H9 (cell line): ENCODE results near the gene TWSG1. TPM values are rescaled to one million over a fixed set of nuclear protein-coding genes. Genes with fewer than 3 reads are reported as not detected.

Experiments used
- DNase-seq: peaks from one replicate; pipeline ENCODE4 v3.0.0-alpha.2; 2017
- H2AFZ ChIP-seq: one replicate; pipeline ENCODE4 v1.6.1; 2013; ENCODE audit warnings: mild to moderate bottlenecking, low read length, control low read depth, moderate library complexity
- H2AK5ac ChIP-seq: 2 replicates; pipeline ENCODE4 v1.6.1; 2013; ENCODE audit warnings: low read length, control low read depth, mixed read lengths; ENCODE audit not compliant: insufficient read length
- H2BK120ac ChIP-seq: one replicate; pipeline ENCODE4 v1.6.1; 2013; ENCODE audit warnings: low read depth, mild to moderate bottlenecking, low read length, control low read depth, inconsistent platforms; ENCODE audit not compliant: poor library complexity, severe bottlenecking
- H2BK12ac ChIP-seq: 2 replicates; pipeline ENCODE4 v1.6.1; 2013; ENCODE audit warnings: low read length, control low read depth, mixed read lengths, low read depth; ENCODE audit not compliant: insufficient read length
- H2BK15ac ChIP-seq: 2 replicates; pipeline ENCODE4 v1.6.1; 2013; ENCODE audit warnings: low read depth, low read length, control low read depth
- H2BK20ac ChIP-seq: one replicate; pipeline ENCODE4 v1.6.1; 2013; ENCODE audit warnings: low read depth, mild to moderate bottlenecking, low read length, control low read depth, inconsistent platforms; ENCODE audit not compliant: poor library complexity, severe bottlenecking
- H2BK5ac ChIP-seq: 2 replicates; pipeline ENCODE4 v1.6.1; 2013; ENCODE audit warnings: low read length, control low read depth, mixed read lengths; ENCODE audit not compliant: insufficient read length
- H3K14ac ChIP-seq: 2 replicates; pipeline ENCODE4 v1.6.1; 2013; ENCODE audit warnings: low read length, control low read depth; ENCODE audit not compliant: insufficient read depth
- H3K18ac ChIP-seq: 2 replicates; pipeline ENCODE4 v1.6.1; 2013; ENCODE audit warnings: low read depth, mild to moderate bottlenecking, mixed read lengths, low read length, control low read depth; ENCODE audit not compliant: insufficient read length
- H3K23ac ChIP-seq: 2 replicates; pipeline ENCODE4 v1.6.1; 2013; ENCODE audit warnings: low read length, control low read depth, mixed read lengths, low read depth; ENCODE audit not compliant: insufficient read length
- H3K23me2 ChIP-seq: 2 replicates; pipeline ENCODE4 v1.6.1; 2013; ENCODE audit warnings: low read depth, mild to moderate bottlenecking, mixed read lengths, low read length, control low read depth; ENCODE audit not compliant: insufficient read length, poor library complexity, severe bottlenecking
- H3K27ac ChIP-seq: 2 replicates; pipeline ENCODE4 v1.5.1; 2013; ENCODE audit warnings: low read length, control low read depth, mixed read lengths, low read depth; ENCODE audit not compliant: insufficient read length
- H3K27me3 ChIP-seq: 2 replicates; pipeline ENCODE4 v1.6.1; 2013; ENCODE audit warnings: low read length, control low read depth, inconsistent platforms; ENCODE audit not compliant: insufficient read depth
- H3K4ac ChIP-seq: 2 replicates; pipeline ENCODE4 v1.6.1; 2013; ENCODE audit warnings: low read depth, mild to moderate bottlenecking, control low read depth, inconsistent platforms, low read length, moderate library complexity
- H3K4me1 ChIP-seq: 2 replicates; pipeline ENCODE4 v1.6.1; 2013; ENCODE audit warnings: low read length, control low read depth, inconsistent platforms; ENCODE audit not compliant: insufficient read depth
- H3K4me2 ChIP-seq: 2 replicates; pipeline ENCODE4 v1.6.1; 2013; ENCODE audit warnings: low read length, control low read depth, mixed read lengths; ENCODE audit not compliant: insufficient read length, insufficient read depth
- H3K56ac ChIP-seq: 2 replicates; pipeline ENCODE4 v1.6.1; 2013; ENCODE audit warnings: low read depth, mild to moderate bottlenecking, mixed read lengths, low read length, control low read depth; ENCODE audit not compliant: insufficient read length
- H3K79me1 ChIP-seq: 2 replicates; pipeline ENCODE4 v1.6.1; 2013; ENCODE audit warnings: low read depth, mild to moderate bottlenecking, moderate library complexity, low read length, control low read depth, inconsistent platforms; ENCODE audit not compliant: insufficient read depth, poor library complexity, severe bottlenecking
- H3K79me2 ChIP-seq: 2 replicates; pipeline ENCODE4 v1.6.1; 2013; ENCODE audit warnings: low read length, control low read depth, inconsistent platforms; ENCODE audit not compliant: insufficient read depth
- H3K9ac ChIP-seq: 2 replicates; pipeline ENCODE4 v1.6.1; 2013; ENCODE audit warnings: low read length, control low read depth, mixed read lengths; ENCODE audit not compliant: insufficient read length; ENCODE audit errors: extremely low read depth
- H3K9me3 ChIP-seq: one replicate; pipeline ENCODE4 v1.6.1; 2013; ENCODE audit warnings: low read depth, low read length, inconsistent platforms; ENCODE audit not compliant: control insufficient read depth
- H3T11ph ChIP-seq: one replicate; pipeline ENCODE4 v1.6.1; 2013; ENCODE audit warnings: mild to moderate bottlenecking, low read length, control low read depth, inconsistent platforms
- H4K20me1 ChIP-seq: one replicate; pipeline ENCODE4 v1.6.1; 2013; ENCODE audit not compliant: control insufficient read depth, insufficient read length, insufficient read depth
- H4K5ac ChIP-seq: 2 replicates; pipeline ENCODE4 v1.6.1; 2013; ENCODE audit warnings: low read depth, mild to moderate bottlenecking, mixed read lengths, low read length, control low read depth; ENCODE audit not compliant: insufficient read length
- H4K8ac ChIP-seq: replicated peaks from 2 replicates; pipeline ENCODE4 v1.6.1; 2013; ENCODE audit warnings: low read length, control low read depth, mixed read lengths, low read depth; ENCODE audit not compliant: insufficient read length
- H4K91ac ChIP-seq: 2 replicates; pipeline ENCODE4 v1.6.1; 2013; ENCODE audit warnings: low read depth, mild to moderate bottlenecking, moderate library complexity, mixed read lengths, low read length, control low read depth; ENCODE audit not compliant: insufficient read length
- H3K27ac Mint-ChIP-seq, 3 experiments: 2 replicates in 2 of 3; 3 replicates in 1 of 3; pipeline ENCODE4 v1.8.0; 2020 to 2021; ENCODE audit warnings: mixed read lengths in 3 of 3, mild to moderate bottlenecking in 1 of 3, moderate library complexity in 1 of 3
- H3K27me3 Mint-ChIP-seq: 2 replicates; pipeline ENCODE4 v1.8.0; 2021; ENCODE audit warnings: low read depth, mild to moderate bottlenecking, moderate library complexity, mixed read lengths
- H3K36me3 Mint-ChIP-seq, 3 experiments: 2 replicates in 2 of 3; 3 replicates in 1 of 3; pipeline ENCODE4 v1.8.0; 2020 to 2021; ENCODE audit warnings: low read depth in 3 of 3, mixed read lengths in 3 of 3; ENCODE audit not compliant: insufficient read depth in 1 of 3
- H3K4me1 Mint-ChIP-seq, 2 experiments: 2 replicates each; pipeline ENCODE4 v1.8.0; 2020; ENCODE audit warnings: mixed read lengths in 2 of 2
- H3K4me3 Mint-ChIP-seq, 2 experiments: 2 replicates in 1 of 2; 3 replicates in 1 of 2; pipeline ENCODE4 v1.8.0; 2020 to 2021; ENCODE audit warnings: mild to moderate bottlenecking in 2 of 2, mixed read lengths in 2 of 2, moderate library complexity in 1 of 2
- H3K9me3 Mint-ChIP-seq, 2 experiments: 2 replicates in 1 of 2; 3 replicates in 1 of 2; pipeline ENCODE4 v1.8.0; 2020; ENCODE audit warnings: mild to moderate bottlenecking in 2 of 2, mixed read lengths in 2 of 2, moderate library complexity in 1 of 2
- CTCF ChIP-seq: fragments of 200-600 bp; sonication (generic); conservative IDR thresholded peaks from 3 replicates; pipeline ENCODE4 v1.8.0; 2021; ENCODE audit warnings: antibody characterized with exemption, mild to moderate bottlenecking
- WGBS: extraction: QIAGEN DNeasy Blood & Tissue Kit; methylation state at CpG from one replicate; pipeline ENCODE4 v1.1.7; 2013; ENCODE audit warnings: missing lambda C conversion rate, low lambda C conversion rate, mixed read lengths; ENCODE audit not compliant: insufficient read length; ENCODE audit errors: extremely low coverage; 5-methylcytosine and 5-hydroxymethylcytosine counted together
- total RNA-seq: library from RNA; stranded (reverse); gene quantifications from 2 replicates; pipeline ENCODE4 v1.2.1, GENCODE V29; 2021

TWSG1 gene
- total RNA-seq, 1 experiment from 2014 or later = 25.7 TPM

DNA sequence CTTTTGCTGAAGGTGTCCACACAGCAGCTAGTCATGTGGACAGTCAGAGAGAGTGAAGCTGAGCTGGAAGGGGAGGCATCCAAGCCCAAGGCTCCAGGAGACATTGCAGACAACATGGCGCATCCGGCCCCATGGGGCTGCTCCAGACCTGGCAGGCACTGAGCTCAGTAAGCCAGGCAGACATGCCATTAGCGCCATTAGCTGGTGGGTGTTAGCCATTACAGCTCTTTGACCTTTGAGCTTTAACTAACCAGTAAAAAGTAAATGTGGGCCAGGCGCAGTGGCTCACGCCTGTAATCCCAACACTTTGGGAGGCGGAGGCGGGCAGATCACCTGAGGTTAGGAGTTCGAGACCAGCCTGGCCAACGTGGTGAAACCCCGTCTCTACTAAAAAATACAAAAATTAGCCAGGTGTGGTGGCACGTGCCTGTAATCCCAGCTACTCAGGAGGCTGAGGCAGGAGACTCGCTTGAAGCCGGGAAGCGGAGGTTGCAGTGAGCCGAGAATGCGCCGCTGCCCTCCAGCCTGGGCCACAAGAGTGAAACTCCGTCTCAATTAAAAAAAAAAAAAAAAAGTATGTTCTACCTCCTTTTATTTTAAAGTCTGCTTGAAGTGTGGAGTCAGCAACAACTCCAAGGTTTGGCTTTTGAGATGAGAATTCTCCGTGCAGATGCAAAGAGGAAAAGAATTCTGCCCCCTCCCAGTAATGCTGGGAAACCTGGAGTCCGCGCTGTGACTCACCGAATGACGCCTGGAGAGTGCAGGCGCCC, 69.4 kb downstream of the TWSG1 start:
- peak overlapping the region in 2 of 3 experiments; percentile 56 to 67; a peak in 2 of 7 replicates for H3K27ac Mint-ChIP-seq

More for the DNA sequence above, 69.4 kb downstream of the TWSG1 start:
- H3T11ph ChIP-seq = no peak overlapping the region
- H4K5ac ChIP-seq = no peak overlapping the region
- H3K4me2 ChIP-seq = no peak overlapping the region
- H2BK20ac ChIP-seq = no peak overlapping the region
- no peak overlapping the region for H3K9ac ChIP-seq
- no peak overlapping the region for H2BK15ac ChIP-seq
- no peaks in the 10 kb centered on the region for H3K27me3 ChIP-seq
- H2AK5ac ChIP-seq = no peak overlapping the region
- H4K8ac ChIP-seq = no peak overlapping the region
- H3K56ac ChIP-seq = no peak overlapping the region
- H3K23ac ChIP-seq = no peak overlapping the region
- Mint-ChIP-seq H3K27me3 (no peaks in the 10 kb centered on the region), H3K4me1 (peaks cover 3 to 6% of the 10 kb centered on the region in 2 experiments; a peak in 3 of 4 replicates), H3K9me3 (peaks cover 0 to 3% of the 10 kb centered on the region in 2 experiments; a peak in 1 of 5 replicates), H3K4me3 (no peak overlapping the region; a peak in 1 of 5 replicates), H3K36me3 (peaks cover 4 to 7% (median 5%) of the 10 kb centered on the region in 3 experiments; a peak in 6 of 7 replicates)
- peak; percentile 75 for DNase-seq
- no peaks in the 10 kb centered on the region for H4K20me1 ChIP-seq
- no peaks in the 10 kb centered on the region for H3K23me2 ChIP-seq
- H3K4ac ChIP-seq = no peak overlapping the region
- no CpG with 5 or more reads among the region's 24 CpGs for WGBS
- no peak overlapping the region for H3K27ac ChIP-seq
- no peak overlapping the region for H4K91ac ChIP-seq
- H3K18ac ChIP-seq = peak overlapping the region; percentile 4
- H2AFZ ChIP-seq = no peak overlapping the region
- H2BK5ac ChIP-seq = no peak overlapping the region
- H3K14ac ChIP-seq = no peak overlapping the region
- no peak overlapping the region for H2BK12ac ChIP-seq
- no peaks in the 10 kb centered on the region for H3K79me1 ChIP-seq
- no peaks in the 10 kb centered on the region for H3K79me2 ChIP-seq
- no peaks in the 10 kb centered on the region for H3K9me3 ChIP-seq
- no peaks in the 10 kb centered on the region for H3K4me1 ChIP-seq
- no peak overlapping the region for H2BK120ac ChIP-seq
- TF ChIP-seq CTCF = peak; percentile 64
